ENCODE data around the gene LIPJ.

LIPJ gene

DNA sequence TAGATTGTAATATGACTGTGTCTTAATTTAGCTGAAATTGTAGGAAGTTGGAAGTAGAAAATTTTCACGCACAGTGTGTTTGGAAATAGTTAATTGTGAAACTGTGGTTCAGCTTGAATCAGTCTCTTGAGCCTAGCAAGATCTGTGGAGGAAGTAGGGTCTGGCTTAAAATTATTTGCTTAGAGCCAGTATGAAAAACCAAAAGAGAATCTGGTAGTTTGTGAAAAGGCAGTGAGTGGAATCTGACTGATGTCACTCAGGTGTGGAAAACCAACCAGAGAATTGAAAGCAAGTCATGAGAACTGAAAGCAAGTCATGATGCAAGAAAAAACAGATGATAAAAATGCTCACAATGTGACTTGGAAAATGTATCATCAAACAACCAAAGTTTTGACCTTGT is 11.5 kb downstream of the LIPJ start:
- no peak for DNase-seq (ENCODE audit: low read depth in 3 of 3)

- no peak for DNase-seq (ENCODE audit: low read depth in 3 of 3)
These were observed 21.6 kb downstream of the LIPJ start for GRCh38 chr10:88608052-88608732.

DNA sequence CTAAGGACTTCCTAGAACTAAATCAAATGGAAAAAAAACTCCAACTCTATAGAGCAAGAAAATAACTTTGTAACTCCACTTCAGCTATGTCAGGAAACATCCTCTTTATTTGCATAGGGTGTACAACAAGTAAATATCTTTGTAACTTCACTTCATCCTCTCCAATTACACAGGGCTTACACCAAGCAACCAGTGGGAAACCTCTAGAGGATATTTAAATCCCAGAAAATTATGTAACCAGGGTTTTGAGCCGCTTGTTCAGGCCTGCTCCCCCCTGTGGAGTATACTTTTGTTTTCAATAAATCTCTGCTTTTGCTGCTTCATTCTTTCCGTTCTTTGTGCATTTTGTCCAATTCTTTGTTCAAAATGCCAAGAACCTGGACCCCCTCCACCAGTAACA is 22.2 kb downstream of the LIPJ start:
- no peak for DNase-seq (ENCODE audit: low read depth in 3 of 3)

GRCh38 chr10:88616250-88616977 is 29.9 kb downstream of the LIPJ start:
- no peak for DNase-seq (ENCODE audit: low read depth in 3 of 3)

DNA sequence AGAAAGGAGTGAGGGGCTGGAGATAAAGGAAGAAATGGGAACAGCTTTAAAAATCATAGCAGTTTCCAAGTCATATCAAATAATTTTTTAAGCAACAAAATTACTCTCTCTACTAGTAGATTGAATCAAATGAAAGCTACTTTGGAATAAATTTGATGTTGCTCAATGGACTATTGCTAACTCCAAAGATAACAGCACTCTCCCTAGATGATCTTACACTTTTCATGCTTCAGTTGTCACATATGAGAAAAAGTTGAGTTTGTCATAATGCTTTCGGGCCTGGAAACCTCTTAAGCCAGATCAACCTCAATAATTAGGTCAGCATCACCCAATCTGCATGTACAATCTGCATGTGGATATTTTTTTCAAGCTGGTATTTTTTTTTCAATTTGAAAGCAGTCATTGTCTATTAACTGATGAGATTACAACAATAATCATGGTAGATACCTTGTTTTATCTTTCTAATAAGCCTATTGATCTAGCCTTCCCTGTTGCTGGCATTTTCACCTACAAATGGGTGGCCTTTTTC is 31.3 kb downstream of the LIPJ start:
- no peak for DNase-seq (ENCODE audit: low read depth in 3 of 3)

GRCh38 chr10:88618496-88618895 is 31.9 kb downstream of the LIPJ start:
- no peak for DNase-seq (ENCODE audit: low read depth in 3 of 3)

DNA sequence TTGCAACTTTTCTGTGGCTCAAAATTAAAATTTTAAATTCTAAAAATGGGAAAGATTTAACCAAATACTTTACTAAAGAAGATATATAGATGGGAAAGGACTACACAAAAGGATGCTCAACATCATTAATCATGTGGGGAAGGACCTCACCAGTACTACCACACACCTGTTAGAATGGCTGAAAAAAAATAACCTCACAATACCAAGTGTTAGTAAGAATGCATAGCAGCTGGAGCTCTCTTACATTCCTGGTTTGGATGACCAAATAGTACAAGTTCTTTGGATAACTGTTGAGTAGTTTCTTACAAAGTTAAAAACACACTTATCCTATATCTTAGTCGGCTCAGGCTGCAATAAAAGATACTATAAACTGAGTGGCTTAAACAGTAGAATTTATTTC is 33.9 kb downstream of the LIPJ start:
- no peak for DNase-seq (ENCODE audit: low read depth in 3 of 3)

DNA sequence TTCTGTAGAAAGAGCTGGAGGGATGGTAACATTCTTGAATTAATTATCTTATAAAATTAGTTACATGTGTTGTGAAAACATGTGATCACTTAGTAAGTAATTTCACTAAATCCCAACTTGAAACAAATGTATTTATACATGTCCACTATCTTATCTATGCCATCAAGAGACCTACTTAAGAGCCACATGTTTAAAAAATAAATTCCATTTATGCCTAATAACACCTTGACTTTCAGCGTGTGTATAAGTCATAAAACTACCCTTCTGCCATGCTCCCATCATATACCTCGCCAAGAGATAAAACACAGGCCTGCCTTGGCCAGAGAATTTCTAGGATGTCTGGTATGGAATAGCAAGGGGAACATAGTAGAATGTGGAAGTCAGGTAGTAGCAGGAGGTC is 37.3 kb downstream of the LIPJ start:
- DNase-seq (ENCODE audit: low read depth in 3 of 3), result no peak

DNA sequence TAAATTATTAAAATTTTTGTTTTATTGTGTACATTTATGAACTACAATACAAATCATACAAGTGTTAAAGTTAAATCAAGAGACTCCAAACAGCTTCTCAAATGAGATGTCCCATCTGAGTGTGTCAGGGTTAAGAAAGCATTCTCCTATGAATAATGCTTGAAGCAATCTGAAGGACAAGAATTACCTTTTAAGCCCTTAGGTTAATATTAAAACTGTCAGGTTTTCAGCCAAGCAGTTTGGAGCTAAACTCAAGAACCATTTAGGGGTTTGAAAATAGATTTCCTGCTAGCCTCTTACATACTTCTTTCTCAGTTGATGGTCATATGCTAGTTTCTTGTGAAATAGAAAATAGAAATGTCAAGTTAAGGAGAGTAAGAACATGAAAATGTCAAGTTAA is 38.3 kb downstream of the LIPJ start:
- DNase-seq (ENCODE audit: low read depth in 3 of 3), result no peak

- no peak for DNase-seq (ENCODE audit: low read depth in 3 of 3)
These were observed 53.6 kb downstream of the LIPJ start for GRCh38 chr10:88640186-88640585.

GRCh38 chr10:88642209-88642608 is 55.6 kb downstream of the LIPJ start:
- no peak for DNase-seq (ENCODE audit: low read depth in 3 of 3)

- DNase-seq (ENCODE audit: low read depth in 3 of 3), result no peak
These were observed 56.4 kb downstream of the LIPJ start for GRCh38 chr10:88642963-88643362.

DNA sequence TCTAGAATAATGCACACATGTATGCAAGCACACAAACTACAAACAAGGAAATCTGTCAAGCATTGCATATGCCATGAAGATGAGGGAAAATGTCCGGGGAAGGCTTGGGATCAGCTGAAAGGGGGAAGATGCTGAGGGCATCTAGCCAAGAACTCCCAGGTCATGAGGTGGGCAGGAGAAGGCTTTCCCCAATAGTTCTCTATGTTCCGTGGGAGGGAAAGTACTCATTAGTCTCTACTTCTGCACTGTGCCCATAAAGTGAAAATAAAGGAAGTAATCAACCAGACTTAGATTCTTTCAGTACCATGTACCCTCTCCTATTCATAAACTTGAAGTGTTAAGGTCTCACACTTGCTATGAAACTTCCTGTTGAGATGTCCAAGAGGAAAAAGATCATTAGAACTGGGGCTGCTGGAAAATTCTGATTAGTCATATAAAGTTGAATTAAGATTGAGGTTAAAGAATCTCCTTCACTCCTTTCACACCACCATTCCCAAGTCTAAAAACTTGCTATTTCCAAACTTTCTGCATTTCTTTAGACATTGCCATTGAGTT is 60.6 kb downstream of the LIPJ start:
- DNase-seq (ENCODE audit: low read depth in 3 of 3), result no peak

GRCh38 chr10:88651101-88651551 is 64.6 kb downstream of the LIPJ start:
- DNase-seq (ENCODE audit: low read depth in 3 of 3), result no peak

- no peak for DNase-seq (ENCODE audit: low read depth in 3 of 3)
These were observed 66.1 kb downstream of the LIPJ start for GRCh38 chr10:88652616-88653015.

All from stimulated activated CD4-positive, alpha-beta T cell treated with anti-CD3 and anti-CD28 coated beads, TNF-alpha, amount 100 ng/mL, for 24 hours (primary cell).